ENCODE data around the gene CFAP46.

Gene CFAP46

GRCh38 chr10:132945894-132946255 lies 3.5 kb upstream of the CFAP46 start:
- H3K4ac ChIP-seq (ENCODE audit: low read depth in 1 of 2, low read length in 2 of 2), result no peak overlapping the region
- no peak overlapping the region for H3K4me3 ChIP-seq (ENCODE audit: insufficient read depth in 1 of 2, low read depth in 1 of 2, low read length in 2 of 2)
- H3K9ac ChIP-seq (ENCODE audit: low read length), result no peak overlapping the region
- H3K4me1 ChIP-seq (ENCODE audit: control insufficient read depth, insufficient read depth, low read depth, low read length), result peaks cover 14% of the 10 kb centered on the region
- H4K8ac ChIP-seq (ENCODE audit: low read length), result no peak overlapping the region
- H3K79me1 ChIP-seq (replicated peaks; ENCODE audit: low read length, poor library complexity, severe bottlenecking), result no peaks in the 10 kb centered on the region
- H4K91ac ChIP-seq (ENCODE audit: low read length), result no peak overlapping the region
- H3K9me3 ChIP-seq (ENCODE audit: control insufficient read depth, low read length), result no peaks in the 10 kb centered on the region
- H3K27ac ChIP-seq (ENCODE audit: low read length, poor library complexity, severe bottlenecking), result no peak overlapping the region
- H3K18ac ChIP-seq (ENCODE audit: low read depth in 1 of 2, low read length in 2 of 2), result peak overlapping the region in 1 of 2 experiments; percentile 63
- no peak for DNase-seq
- no peak overlapping the region for H2BK120ac ChIP-seq (ENCODE audit: low read depth, low read length)
- WGBS, result 65% methylated on average over 5 of the region's 5 CpGs
- H2BK15ac ChIP-seq (ENCODE audit: low read depth, poor library complexity, severe bottlenecking), result no peak overlapping the region
- H3K36me3 ChIP-seq (ENCODE audit: control insufficient read depth in 1 of 2, insufficient read depth in 2 of 2, low read depth in 1 of 2, low read length in 2 of 2), result no peaks in the 10 kb centered on the region
- H2AK5ac ChIP-seq (ENCODE audit: low read length, severe bottlenecking), result no peak overlapping the region
- no peak overlapping the region for H2BK5ac ChIP-seq (ENCODE audit: low read depth, low read length, poor library complexity, severe bottlenecking)
- no peak overlapping the region for H2BK12ac ChIP-seq (ENCODE audit: low read length in 2 of 2)
- peaks cover 24 to 81% of the 10 kb centered on the region in 2 experiments for H3K27me3 ChIP-seq (ENCODE audit: control insufficient read depth in 1 of 2, insufficient read depth in 1 of 2, low read length in 2 of 2)
- peak overlapping the region in 1 of 2 experiments; percentile 83 for H3K14ac ChIP-seq (ENCODE audit: low read length in 2 of 2)
- H3K4me2 ChIP-seq (ENCODE audit: low read length, poor library complexity, severe bottlenecking), result no peak overlapping the region
- H3K23ac ChIP-seq (ENCODE audit: low read length in 2 of 2), result no peak overlapping the region
- H2AFZ ChIP-seq (ENCODE audit: low read depth, low read length), result no peak overlapping the region

GRCh38 chr10:132945125-132945893 lies 2.9 kb upstream of the CFAP46 start:
- Histone ChIP-seq H3K9ac (ENCODE audit: low read length) (no peak overlapping the region), H2AFZ (ENCODE audit: low read depth, low read length) (no peak overlapping the region), H3K4me1 (ENCODE audit: control insufficient read depth, insufficient read depth, low read depth, low read length) (peaks cover 14% of the 10 kb centered on the region), H3K4me2 (ENCODE audit: low read length, poor library complexity, severe bottlenecking) (no peak overlapping the region), H3K27me3 (ENCODE audit: control insufficient read depth in 1 of 2, insufficient read depth in 1 of 2, low read length in 2 of 2) (peaks cover 21 to 80% of the 10 kb centered on the region in 2 experiments), H3K36me3 (ENCODE audit: control insufficient read depth in 1 of 2, insufficient read depth in 2 of 2, low read depth in 1 of 2, low read length in 2 of 2) (no peaks in the 10 kb centered on the region), H4K8ac (ENCODE audit: low read length) (no peak overlapping the region), H3K23ac (ENCODE audit: low read length in 2 of 2) (no peak overlapping the region), H2BK5ac (ENCODE audit: low read depth, low read length, poor library complexity, severe bottlenecking) (no peak overlapping the region), H3K18ac (ENCODE audit: low read depth in 1 of 2, low read length in 2 of 2) (no peak overlapping the region), H3K27ac (ENCODE audit: low read length, poor library complexity, severe bottlenecking) (no peak overlapping the region), H4K91ac (ENCODE audit: low read length) (no peak overlapping the region), H2BK15ac (ENCODE audit: low read depth, poor library complexity, severe bottlenecking) (no peak overlapping the region), H2BK12ac (ENCODE audit: low read length in 2 of 2) (no peak overlapping the region), H3K79me1 (replicated peaks; ENCODE audit: low read length, poor library complexity, severe bottlenecking) (no peaks in the 10 kb centered on the region), H3K4ac (ENCODE audit: low read depth in 1 of 2, low read length in 2 of 2) (no peak overlapping the region), H3K4me3 (ENCODE audit: insufficient read depth in 1 of 2, low read depth in 1 of 2, low read length in 2 of 2) (no peak overlapping the region), H2AK5ac (ENCODE audit: low read length, severe bottlenecking) (no peak overlapping the region), H3K9me3 (ENCODE audit: control insufficient read depth, low read length) (no peaks in the 10 kb centered on the region), H2BK120ac (ENCODE audit: low read depth, low read length) (no peak overlapping the region), H3K14ac (ENCODE audit: low read length in 2 of 2) (no peak overlapping the region)
- DNase-seq, result no peak
- WGBS, result 79% methylated on average over 23 of the region's 25 CpGs

GRCh38 chr10:132944510-132944909 lies 2.1 kb upstream of the CFAP46 start:
- H3K4me3 ChIP-seq (ENCODE audit: insufficient read depth in 1 of 2, low read depth in 1 of 2, low read length in 2 of 2), result no peak overlapping the region
- no peak overlapping the region for H3K4me2 ChIP-seq (ENCODE audit: low read length, poor library complexity, severe bottlenecking)
- no peak overlapping the region for H4K91ac ChIP-seq (ENCODE audit: low read length)
- no peak overlapping the region for H2BK15ac ChIP-seq (ENCODE audit: low read depth, poor library complexity, severe bottlenecking)
- H3K23ac ChIP-seq (ENCODE audit: low read length in 2 of 2), result no peak overlapping the region
- H2AK5ac ChIP-seq (ENCODE audit: low read length, severe bottlenecking), result no peak overlapping the region
- H3K27ac ChIP-seq (ENCODE audit: low read length, poor library complexity, severe bottlenecking), result no peak overlapping the region
- no peak overlapping the region for H3K18ac ChIP-seq (ENCODE audit: low read depth in 1 of 2, low read length in 2 of 2)
- H3K9ac ChIP-seq (ENCODE audit: low read length), result no peak overlapping the region
- H2BK12ac ChIP-seq (ENCODE audit: low read length in 2 of 2), result no peak overlapping the region
- peaks cover 0 to 6% of the 10 kb centered on the region in 2 experiments for H3K36me3 ChIP-seq (ENCODE audit: control insufficient read depth in 1 of 2, insufficient read depth in 2 of 2, low read depth in 1 of 2, low read length in 2 of 2)
- peaks cover 14% of the 10 kb centered on the region for H3K4me1 ChIP-seq (ENCODE audit: control insufficient read depth, insufficient read depth, low read depth, low read length)
- no peaks in the 10 kb centered on the region for H3K9me3 ChIP-seq (ENCODE audit: control insufficient read depth, low read length)
- 95% methylated on average over 18 of the region's 18 CpGs for WGBS
- no peak overlapping the region for H2AFZ ChIP-seq (ENCODE audit: low read depth, low read length)
- no peak overlapping the region for H3K4ac ChIP-seq (ENCODE audit: low read depth in 1 of 2, low read length in 2 of 2)
- H2BK5ac ChIP-seq (ENCODE audit: low read depth, low read length, poor library complexity, severe bottlenecking), result no peak overlapping the region
- peaks cover 21 to 72% of the 10 kb centered on the region in 2 experiments for H3K27me3 ChIP-seq (ENCODE audit: control insufficient read depth in 1 of 2, insufficient read depth in 1 of 2, low read length in 2 of 2)
- H3K14ac ChIP-seq (ENCODE audit: low read length in 2 of 2), result no peak overlapping the region
- no peaks in the 10 kb centered on the region for H3K79me1 ChIP-seq (replicated peaks; ENCODE audit: low read length, poor library complexity, severe bottlenecking)
- no peak overlapping the region for H4K8ac ChIP-seq (ENCODE audit: low read length)
- no peak for DNase-seq
- H2BK120ac ChIP-seq (ENCODE audit: low read depth, low read length), result no peak overlapping the region

GRCh38 chr10:132943791-132944404 lies 1.5 kb upstream of the CFAP46 start:
- H2BK12ac ChIP-seq (ENCODE audit: low read length in 2 of 2), result no peak overlapping the region
- H2BK5ac ChIP-seq (ENCODE audit: low read depth, low read length, poor library complexity, severe bottlenecking), result no peak overlapping the region
- H3K9ac ChIP-seq (ENCODE audit: low read length), result no peak overlapping the region
- H2AFZ ChIP-seq (ENCODE audit: low read depth, low read length), result no peak overlapping the region
- no peaks in the 10 kb centered on the region for H3K79me1 ChIP-seq (replicated peaks; ENCODE audit: low read length, poor library complexity, severe bottlenecking)
- no peaks in the 10 kb centered on the region for H3K9me3 ChIP-seq (ENCODE audit: control insufficient read depth, low read length)
- peaks cover 0 to 9% of the 10 kb centered on the region in 2 experiments for H3K36me3 ChIP-seq (ENCODE audit: control insufficient read depth in 1 of 2, insufficient read depth in 2 of 2, low read depth in 1 of 2, low read length in 2 of 2)
- no peak overlapping the region for H4K91ac ChIP-seq (ENCODE audit: low read length)
- H3K14ac ChIP-seq (ENCODE audit: low read length in 2 of 2), result no peak overlapping the region
- H3K4me2 ChIP-seq (ENCODE audit: low read length, poor library complexity, severe bottlenecking), result no peak overlapping the region
- DNase-seq, result no peak
- H3K4ac ChIP-seq (ENCODE audit: low read depth in 1 of 2, low read length in 2 of 2), result no peak overlapping the region
- no peak overlapping the region for H2AK5ac ChIP-seq (ENCODE audit: low read length, severe bottlenecking)
- no peak overlapping the region for H3K18ac ChIP-seq (ENCODE audit: low read depth in 1 of 2, low read length in 2 of 2)
- H3K4me1 ChIP-seq (ENCODE audit: control insufficient read depth, insufficient read depth, low read depth, low read length), result peaks cover 14% of the 10 kb centered on the region
- H3K27me3 ChIP-seq (ENCODE audit: control insufficient read depth in 1 of 2, insufficient read depth in 1 of 2, low read length in 2 of 2), result peaks cover 21 to 72% of the 10 kb centered on the region in 2 experiments
- H2BK15ac ChIP-seq (ENCODE audit: low read depth, poor library complexity, severe bottlenecking), result no peak overlapping the region
- H3K23ac ChIP-seq (ENCODE audit: low read length in 2 of 2), result no peak overlapping the region
- H2BK120ac ChIP-seq (ENCODE audit: low read depth, low read length), result no peak overlapping the region
- no peak overlapping the region for H3K4me3 ChIP-seq (ENCODE audit: insufficient read depth in 1 of 2, low read depth in 1 of 2, low read length in 2 of 2)
- no peak overlapping the region for H3K27ac ChIP-seq (ENCODE audit: low read length, poor library complexity, severe bottlenecking)
- no peak overlapping the region for H4K8ac ChIP-seq (ENCODE audit: low read length)
- WGBS, result 86% methylated on average over 12 of the region's 12 CpGs

Data from mesenchymal stem cell (in vitro differentiated cells and primary cell).